Endothelial cell of umbilical vein (primary cell): ENCODE results near the gene BCL2L13. TPM values are rescaled to one million over a fixed set of nuclear protein-coding genes. Genes with fewer than 3 reads are reported as not detected.
"Not testable (repeated sequence)": the region's sequence is repeated elsewhere in the genome, so short reads cannot be mapped to it uniquely, and the experiment has no call there.

Experiments
- BruUV-seq: library from RNA; stranded (reverse); fragments of 400-500 nt; replicated peaks from 2 replicates; lab custom pipeline; 2021; lab: Mats Ljungman, UMichigan
- CTCF ChIA-PET: fragments of 300-600, 350-600 bp; sonication (Branson Sonifier 250); formaldehyde crosslinking; loops from one replicate; lab custom pipeline; 2021; ENCODE audit warnings: antibody characterized with exemption, inconsistent platforms; lab: Charles Lee
- POLR2A ChIA-PET: fragments of 300-600, 350-600 bp; sonication (Branson Sonifier 250); formaldehyde crosslinking; loops from one replicate; lab custom pipeline; 2021; ENCODE audit warnings: antibody characterized with exemption, inconsistent platforms; lab: Charles Lee
- DNase-seq: peaks from one replicate; pipeline ENCODE4 v3.0.0-alpha.2; 2011; ENCODE audit warnings: low read depth, low spot score
- FAIRE-seq: peaks from 2 replicates; lab custom pipeline; 2011; peaks lifted over from hg19 to GRCh38; lab: Jason Lieb, UNC
- H2AFZ ChIP-seq: 2 replicates; pipeline ENCODE4 v1.6.0; 2012; ENCODE audit warnings: low read depth, low read length, control low read depth, inconsistent platforms
- H3K27ac ChIP-seq: 2 replicates; pipeline ENCODE4 v1.5.1; 2011; ENCODE audit warnings: low read depth, mild to moderate bottlenecking, control low read depth, low read length, moderate library complexity; ENCODE audit not compliant: insufficient read depth
- H3K27me3 ChIP-seq, 2 experiments: 2 replicates each; pipeline versions ENCODE4 v1.6.0 to v1.6.1; 2011; ENCODE audit warnings: low read length in 2 of 2, mixed read lengths in 1 of 2; ENCODE audit not compliant: control insufficient read depth in 2 of 2, insufficient read depth in 2 of 2
- H3K36me3 ChIP-seq, 2 experiments: 2 replicates in 1 of 2; 3 replicates in 1 of 2; pipeline ENCODE4 v1.5.1; 2011; ENCODE audit warnings: low read length in 2 of 2, mild to moderate bottlenecking in 1 of 2, moderate library complexity in 1 of 2; ENCODE audit not compliant: control insufficient read depth in 2 of 2, insufficient read depth in 2 of 2; ENCODE audit errors: extremely low read depth in 1 of 2
- H3K4me1 ChIP-seq: 3 replicates; pipeline ENCODE4 v1.5.1; 2011; ENCODE audit warnings: mild to moderate bottlenecking, low read length; ENCODE audit not compliant: control insufficient read depth, insufficient read depth; ENCODE audit errors: extremely low read depth
- H3K4me2 ChIP-seq: 2 replicates; pipeline ENCODE4 v1.6.1; 2011; ENCODE audit warnings: low read length, control low read depth, mixed read lengths; ENCODE audit not compliant: insufficient read depth
- H3K4me3 ChIP-seq, 3 experiments: fragments of 200-600 bp in 1 of 3; sonication (generic), shearing (Covaris generic) in 1 of 3; replicated peaks in 1 of 3; 2 replicates each; pipeline ENCODE4 v1.5.1; 2011 to 2016; ENCODE audit warnings: control low read depth in 3 of 3, low read length in 3 of 3, mild to moderate bottlenecking in 2 of 3, inconsistent platforms in 1 of 3, low read depth in 1 of 3, moderate library complexity in 1 of 3; ENCODE audit not compliant: insufficient read depth in 1 of 3
- H3K79me2 ChIP-seq: 2 replicates; pipeline ENCODE4 v1.6.0; 2012; ENCODE audit warnings: low read length, inconsistent platforms; ENCODE audit not compliant: control insufficient read depth, insufficient read depth
- H3K9ac ChIP-seq: replicated peaks from 2 replicates; pipeline ENCODE3; 2011; ENCODE audit warnings: low read length, control low read depth; ENCODE audit not compliant: insufficient read depth; ENCODE audit errors: extremely low read depth
- H3K9me1 ChIP-seq: replicated peaks from 3 replicates; pipeline ENCODE4 v1.6.0; 2011; ENCODE audit warnings: mild to moderate bottlenecking, low read length; ENCODE audit not compliant: control insufficient read depth, insufficient read depth; ENCODE audit errors: extremely low read depth
- H3K9me3 ChIP-seq: replicated peaks from 2 replicates; pipeline ENCODE4 v1.5.1; 2012; ENCODE audit warnings: low read length, inconsistent platforms; ENCODE audit not compliant: control insufficient read depth, insufficient read depth
- H4K20me1 ChIP-seq: replicated peaks from 2 replicates; pipeline ENCODE3; 2011; ENCODE audit warnings: mild to moderate bottlenecking, low read length; ENCODE audit not compliant: control insufficient read depth, insufficient read depth; ENCODE audit errors: extremely low read depth
- FOS ChIP-seq: IDR thresholded peaks from 2 replicates; pipeline ENCODE4 v1.6.1; 2011; ENCODE audit warnings: mild to moderate bottlenecking, low read length, moderate library complexity, borderline replicate concordance; ENCODE audit not compliant: insufficient read depth
- GATA2 ChIP-seq: IDR thresholded peaks from 2 replicates; pipeline ENCODE4 v1.7.0; 2011; ENCODE audit warnings: low read depth, mild to moderate bottlenecking, moderate library complexity, mixed read lengths, low read length; ENCODE audit not compliant: insufficient read length, insufficient read depth
- JUN ChIP-seq: IDR thresholded peaks from 2 replicates; pipeline ENCODE4 v1.6.1; 2011; ENCODE audit warnings: borderline replicate concordance, low read depth; ENCODE audit not compliant: insufficient read length, insufficient read depth
- MYC ChIP-seq: IDR thresholded peaks from one replicate; pipeline ENCODE4 v1.6.1; 2011; ENCODE audit warnings: mild to moderate bottlenecking, low read depth, low read length
- POLR2A ChIP-seq: IDR thresholded peaks from 2 replicates; pipeline ENCODE4 v1.6.1; 2012; ENCODE audit warnings: low read depth, mild to moderate bottlenecking, control low read depth, low read length
- POLR2AphosphoS5 ChIP-seq: IDR thresholded peaks from 2 replicates; pipeline ENCODE4 v1.6.1; 2012; ENCODE audit warnings: low read depth, mild to moderate bottlenecking, control low read depth, low read length, moderate library complexity; ENCODE audit not compliant: insufficient read depth
- dilution Hi-C: fragments of 300-500 bp; cut with MboI; formaldehyde crosslinking; loops from one replicate; pipeline ENCODE4 v1.15.0; 2019; ENCODE audit warnings: low sequenced_read_pairs; ENCODE audit not compliant: extremely low pct_ligation_motif_present
- intact Hi-C: fragments of 100-400 bp; cut with micrococcal nuclease; formaldehyde crosslinking; loops from one replicate; pipeline ENCODE4 v1.10.0; 2022
- polyA plus RNA-seq, 4 experiments: library from polyadenylated mRNA; depleted of rRNA in 3 of 4; stranded (reverse) in 3 of 4; unstranded in 1 of 4; fragments of >200 nt; gene quantifications; 2 replicates each; pipeline versions ENCODE4 v1.2.1 to v1.2.3, GENCODE V29; 2011 to 2012; ENCODE audit warnings: missing spikeins in 1 of 4
- total RNA-seq: library from RNA; stranded (reverse); gene quantifications from 2 replicates; pipeline ENCODE4 v1.2.3, GENCODE V29; 2021
- TF ChIP-seq, protein P1 (sequence below): IDR thresholded peaks from 2 replicates; pipeline ENCODE4 v1.6.1; 2011; ENCODE audit not compliant: insufficient read depth, insufficient read length
- TF ChIP-seq, protein P2 (sequence below), 2 donors: IDR thresholded peaks; 1 replicate in 1 of 2; 2 replicates in 1 of 2; pipeline ENCODE4 v1.5.1; 2011; ENCODE audit warnings: low read length in 2 of 2, mild to moderate bottlenecking in 2 of 2, moderate library complexity in 2 of 2, control low read depth in 1 of 2, inconsistent platforms in 1 of 2, low read depth in 1 of 2; ENCODE audit not compliant: insufficient read depth in 1 of 2; ENCODE audit errors: extremely low read depth in 1 of 2

Gene BCL2L13
- total and polyA plus RNA-seq, 2 donors (not counting 3 experiments of a cell fraction or from before 2014, with no cell fraction given): 28.1 to 36.2 TPM

DNA sequence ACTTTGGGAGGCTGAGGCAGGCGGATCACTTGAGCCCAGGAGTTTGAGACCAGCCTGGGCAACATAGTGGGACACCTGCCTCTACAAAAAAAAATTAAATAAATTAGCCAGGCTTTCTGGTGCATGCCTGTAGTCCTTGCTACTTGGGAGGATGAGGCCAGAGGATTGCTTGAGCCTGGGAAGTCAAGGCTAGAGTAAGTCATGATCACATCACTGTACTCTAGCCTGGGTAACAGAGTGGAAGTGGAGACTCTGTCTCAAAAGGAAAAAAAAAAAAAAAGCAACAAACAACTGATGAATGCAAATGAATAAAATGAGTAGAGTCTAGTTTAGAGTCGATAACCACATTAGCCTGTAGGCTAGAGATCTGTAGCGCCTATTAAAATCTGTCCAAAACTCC, 3.9 kb upstream of the BCL2L13 start:
- Histone ChIP-seq H3K9me1 (no peaks in the 10 kb centered on the region), H3K9ac (no peak overlapping the region), H3K9me3 (no peaks in the 10 kb centered on the region), H3K27me3 (no peaks in the 10 kb centered on the region), H2AFZ (no peak overlapping the region), H3K4me2 (no peak overlapping the region), H3K4me1 (peaks cover 13% of the 10 kb centered on the region), H3K4me3 (no peak overlapping the region), H3K79me2 (peaks cover 4% of the 10 kb centered on the region), H3K36me3 (no peaks in the 10 kb centered on the region), H3K27ac (no peak overlapping the region), H4K20me1 (no peaks in the 10 kb centered on the region)
- ChIA-PET CTCF (no interaction called here), POLR2A (no interaction called here)
- no TSS peak for BruUV-seq
- TF ChIP-seq GATA2 (no peak), JUN (no peak), MYC (no peak), POLR2A (no peak), POLR2AphosphoS5 (no peak), FOS (no peak)
- TF ChIP-seq, protein P1, sequence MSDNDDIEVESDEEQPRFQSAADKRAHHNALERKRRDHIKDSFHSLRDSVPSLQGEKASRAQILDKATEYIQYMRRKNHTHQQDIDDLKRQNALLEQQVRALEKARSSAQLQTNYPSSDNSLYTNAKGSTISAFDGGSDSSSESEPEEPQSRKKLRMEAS: no peak
- TF ChIP-seq, protein P2, sequence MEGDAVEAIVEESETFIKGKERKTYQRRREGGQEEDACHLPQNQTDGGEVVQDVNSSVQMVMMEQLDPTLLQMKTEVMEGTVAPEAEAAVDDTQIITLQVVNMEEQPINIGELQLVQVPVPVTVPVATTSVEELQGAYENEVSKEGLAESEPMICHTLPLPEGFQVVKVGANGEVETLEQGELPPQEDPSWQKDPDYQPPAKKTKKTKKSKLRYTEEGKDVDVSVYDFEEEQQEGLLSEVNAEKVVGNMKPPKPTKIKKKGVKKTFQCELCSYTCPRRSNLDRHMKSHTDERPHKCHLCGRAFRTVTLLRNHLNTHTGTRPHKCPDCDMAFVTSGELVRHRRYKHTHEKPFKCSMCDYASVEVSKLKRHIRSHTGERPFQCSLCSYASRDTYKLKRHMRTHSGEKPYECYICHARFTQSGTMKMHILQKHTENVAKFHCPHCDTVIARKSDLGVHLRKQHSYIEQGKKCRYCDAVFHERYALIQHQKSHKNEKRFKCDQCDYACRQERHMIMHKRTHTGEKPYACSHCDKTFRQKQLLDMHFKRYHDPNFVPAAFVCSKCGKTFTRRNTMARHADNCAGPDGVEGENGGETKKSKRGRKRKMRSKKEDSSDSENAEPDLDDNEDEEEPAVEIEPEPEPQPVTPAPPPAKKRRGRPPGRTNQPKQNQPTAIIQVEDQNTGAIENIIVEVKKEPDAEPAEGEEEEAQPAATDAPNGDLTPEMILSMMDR (IDR thresholded peaks at IDR 0.05; ENCODE audit: extremely low read depth in 1 of 2, insufficient read depth in 1 of 2, low read depth in 1 of 2, low read length in 2 of 2): no peak
- no peak for DNase-seq
- no peak for FAIRE-seq
- intact Hi-C loops: loop anchor here (10.0 kb wide), 2 partner anchors 140 to 440 kb away; partner anchors contain the start of genes BID and PEX26
- dilution Hi-C loops: no loop called here

DNA sequence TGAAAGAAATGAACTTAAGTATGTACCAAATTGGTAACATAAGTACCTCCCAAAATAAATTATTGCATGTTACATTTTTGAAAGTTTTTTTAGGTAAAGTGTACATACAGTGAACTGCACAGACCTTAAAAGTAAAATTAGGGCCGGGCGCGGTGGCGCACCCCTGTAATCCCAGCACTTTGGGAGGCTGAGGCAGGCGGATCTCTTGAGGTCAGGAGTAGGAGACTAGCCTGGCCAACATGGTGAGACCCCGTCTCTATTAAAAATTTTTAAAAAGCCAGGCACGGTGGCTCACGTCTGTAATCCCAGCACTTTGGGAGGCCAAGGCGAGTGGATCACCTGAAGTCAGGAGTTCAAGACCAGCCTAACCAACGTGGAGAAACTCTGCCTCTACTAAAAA, 1.7 kb upstream of the BCL2L13 start:
- BruUV-seq, H3K36me3 ChIP-seq, H3K27me3 ChIP-seq, H3K4me2 ChIP-seq, DNase-seq, H2AFZ ChIP-seq, H4K20me1 ChIP-seq, H3K9me3 ChIP-seq, FAIRE-seq, H3K4me3 ChIP-seq, H3K9me1 ChIP-seq, POLR2A ChIA-PET, H3K9ac ChIP-seq, H3K27ac ChIP-seq, CTCF ChIA-PET, dilution Hi-C loops: not testable (repeated sequence)
- intact Hi-C loops: loop anchor here (10.0 kb wide), 2 partner anchors 138 to 438 kb away; partner anchors contain the start of genes BID and PEX26
- Histone ChIP-seq H3K4me1 (peaks cover 16% of the 10 kb centered on the region), H3K79me2 (peaks cover 14% of the 10 kb centered on the region)
